Measurements from ENCODE around the gene CIART.

DNA sequence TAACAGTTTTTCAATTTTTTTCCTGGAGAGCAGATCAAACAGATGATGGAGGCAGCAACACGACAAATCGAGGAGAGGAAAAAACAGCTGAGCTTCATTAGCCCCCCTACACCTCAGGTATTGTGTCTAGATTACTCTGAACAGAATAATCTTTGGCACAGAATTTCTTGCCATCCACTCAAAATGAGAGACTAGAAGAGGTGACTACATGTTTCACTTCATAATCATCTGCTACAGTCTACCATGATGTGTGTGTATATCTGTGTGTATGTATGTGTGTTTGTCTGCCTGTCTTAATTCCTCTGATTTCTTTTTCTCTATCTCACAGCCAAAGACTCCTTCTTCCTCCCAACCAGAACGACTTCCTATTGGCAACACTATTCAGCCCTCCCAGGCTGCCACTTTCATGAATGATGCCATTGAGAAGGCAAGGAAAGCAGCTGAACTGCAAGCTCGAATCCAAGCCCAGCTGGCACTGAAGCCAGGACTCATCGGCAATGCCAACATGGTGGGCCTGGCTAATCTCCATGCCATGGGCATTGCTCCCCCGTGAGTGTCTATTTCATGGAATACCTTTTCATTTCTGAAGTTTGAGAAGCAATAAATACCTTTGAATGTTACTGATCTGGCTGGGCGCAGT, 50.4 kb downstream of the CIART start:
- TF ChIP-seq, protein P1, sequence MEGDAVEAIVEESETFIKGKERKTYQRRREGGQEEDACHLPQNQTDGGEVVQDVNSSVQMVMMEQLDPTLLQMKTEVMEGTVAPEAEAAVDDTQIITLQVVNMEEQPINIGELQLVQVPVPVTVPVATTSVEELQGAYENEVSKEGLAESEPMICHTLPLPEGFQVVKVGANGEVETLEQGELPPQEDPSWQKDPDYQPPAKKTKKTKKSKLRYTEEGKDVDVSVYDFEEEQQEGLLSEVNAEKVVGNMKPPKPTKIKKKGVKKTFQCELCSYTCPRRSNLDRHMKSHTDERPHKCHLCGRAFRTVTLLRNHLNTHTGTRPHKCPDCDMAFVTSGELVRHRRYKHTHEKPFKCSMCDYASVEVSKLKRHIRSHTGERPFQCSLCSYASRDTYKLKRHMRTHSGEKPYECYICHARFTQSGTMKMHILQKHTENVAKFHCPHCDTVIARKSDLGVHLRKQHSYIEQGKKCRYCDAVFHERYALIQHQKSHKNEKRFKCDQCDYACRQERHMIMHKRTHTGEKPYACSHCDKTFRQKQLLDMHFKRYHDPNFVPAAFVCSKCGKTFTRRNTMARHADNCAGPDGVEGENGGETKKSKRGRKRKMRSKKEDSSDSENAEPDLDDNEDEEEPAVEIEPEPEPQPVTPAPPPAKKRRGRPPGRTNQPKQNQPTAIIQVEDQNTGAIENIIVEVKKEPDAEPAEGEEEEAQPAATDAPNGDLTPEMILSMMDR (IDR thresholded peaks at IDR 0.05; ENCODE audit: low read depth, low read length): no peak
- no peak for TF ChIP-seq EZH2phosphoT487 (IDR thresholded peaks at IDR 0.05; ENCODE audit: low read depth)

All from OCI-LY3 (cell line).